Stimulated activated CD4-positive, alpha-beta T cell treated with anti-CD3 and anti-CD28 coated beads, TNF-alpha, amount 100 ng/mL, for 4 hours (primary cell): ENCODE measurements around the gene TNFSF8.

Experiments
- DNase-seq, 3 experiments: peaks; one replicate each; pipeline ENCODE4 v3.0.0-alpha.2; 2020; ENCODE audit warnings: low read depth in 3 of 3

The TNFSF8 gene

GRCh38 chr9:114869845-114870244 is 60.5 kb downstream of the TNFSF8 start:
- DNase-seq, result no peak

- no peak for DNase-seq
These were observed 61.0 kb downstream of the TNFSF8 start for GRCh38 chr9:114869378-114869777.

GRCh38 chr9:114867327-114867726 is 63.1 kb downstream of the TNFSF8 start:
- no peak for DNase-seq

GRCh38 chr9:114864471-114864870 is 65.9 kb downstream of the TNFSF8 start:
- no peak for DNase-seq

- no peak for DNase-seq
These were observed 68.3 kb downstream of the TNFSF8 start for GRCh38 chr9:114861922-114862605.

GRCh38 chr9:114861273-114861672 is 69.1 kb downstream of the TNFSF8 start:
- no peak for DNase-seq

GRCh38 chr9:114860187-114860586 is 70.2 kb downstream of the TNFSF8 start:
- DNase-seq, result no peak

GRCh38 chr9:114856942-114857315 is 73.5 kb downstream of the TNFSF8 start:
- no peak for DNase-seq

- DNase-seq, result no peak
These were observed 74.0 kb downstream of the TNFSF8 start for GRCh38 chr9:114856215-114856941.

GRCh38 chr9:114855488-114855887 is 74.9 kb downstream of the TNFSF8 start:
- DNase-seq, result no peak

GRCh38 chr9:114854736-114855355 is 75.5 kb downstream of the TNFSF8 start:
- DNase-seq, result no peak

GRCh38 chr9:114853071-114853855 is 77.1 kb downstream of the TNFSF8 start:
- no peak for DNase-seq

- no peak for DNase-seq
These were observed 78.3 kb downstream of the TNFSF8 start for GRCh38 chr9:114852050-114852594.

- DNase-seq, result no peak
These were observed 79.1 kb downstream of the TNFSF8 start for GRCh38 chr9:114851306-114851705.
